H1 (cell line): ENCODE data around the gene RIPOR1. TPM values are rescaled to one million over a fixed set of nuclear protein-coding genes. Genes with fewer than 3 reads are reported as not detected.

Experiments used
- CTCF ChIA-PET: fragments of 300-600 bp; sonication (Branson Sonifier 250); formaldehyde crosslinking; loops from one replicate; lab custom pipeline; 2021; ENCODE audit not compliant: partially characterized antibody; lab: Charles Lee
- POLR2A ChIA-PET: fragments of 300-600 bp; sonication (Branson Sonifier 250); formaldehyde crosslinking; loops from one replicate; lab custom pipeline; 2021; ENCODE audit warnings: inconsistent platforms; ENCODE audit not compliant: partially characterized antibody; lab: Charles Lee
- DNase-seq, 2 experiments: peaks; one replicate each; pipeline versions ENCODE4 v3.0.0 to v3.0.0-alpha.2; 2010 to 2022; ENCODE audit warnings: low spot score in 2 of 2, low read depth in 1 of 2, mixed read lengths in 1 of 2
- FAIRE-seq: peaks from 2 replicates; lab custom pipeline; 2011; peaks lifted over from hg19 to GRCh38; lab: Jason Lieb, UNC
- H2AFZ ChIP-seq: 2 replicates; pipeline ENCODE4 v1.8.1; 2012; ENCODE audit warnings: low read length, inconsistent platforms
- H2AK5ac ChIP-seq: 2 replicates; pipeline ENCODE4 v1.6.1; 2013; ENCODE audit warnings: low read depth, low read length
- H2BK120ac ChIP-seq: replicated peaks from 2 replicates; pipeline ENCODE3; 2013; ENCODE audit warnings: low read depth, low read length, inconsistent platforms
- H2BK12ac ChIP-seq: 2 replicates; pipeline ENCODE4 v1.6.1; 2013; ENCODE audit warnings: low read depth, low read length
- H2BK15ac ChIP-seq: 2 replicates; pipeline ENCODE4 v1.6.1; 2013; ENCODE audit warnings: low read length
- H2BK20ac ChIP-seq: 2 replicates; pipeline ENCODE4 v1.6.1; 2013; ENCODE audit warnings: low read length
- H2BK5ac ChIP-seq: 2 replicates; pipeline ENCODE4 v1.6.1; 2013; ENCODE audit warnings: low read depth, low read length
- H3K14ac ChIP-seq: 2 replicates; pipeline ENCODE4 v1.6.1; 2013; ENCODE audit warnings: inconsistent platforms; ENCODE audit not compliant: insufficient read length
- H3K18ac ChIP-seq: 2 replicates; pipeline ENCODE4 v1.6.1; 2013; ENCODE audit warnings: low read length; ENCODE audit errors: extremely low read depth
- H3K23ac ChIP-seq: 2 replicates; pipeline ENCODE4 v1.6.1; 2013; ENCODE audit warnings: inconsistent platforms; ENCODE audit not compliant: insufficient read length
- H3K23me2 ChIP-seq: 2 replicates; pipeline ENCODE4 v1.6.1; 2013; ENCODE audit warnings: low read depth, low read length
- H3K27ac ChIP-seq: 2 replicates; pipeline ENCODE4 v1.6.1; 2011; ENCODE audit warnings: low read depth, low read length, inconsistent platforms
- H3K27me3 ChIP-seq, 4 experiments: replicated peaks in 1 of 4; 1 replicate in 1 of 4; 2 replicates in 3 of 4; pipeline versions ENCODE4 v1.6.1 to v1.8.1; 2011 to 2013; ENCODE audit warnings: low read length in 3 of 4, mild to moderate bottlenecking in 3 of 4, inconsistent platforms in 2 of 4, mixed read lengths in 2 of 4, moderate library complexity in 1 of 4; ENCODE audit not compliant: control insufficient read depth in 3 of 4, insufficient read depth in 3 of 4; ENCODE audit errors: extremely low read depth in 1 of 4
- H3K36me3 ChIP-seq, 4 experiments: 2 replicates each; pipeline versions ENCODE4 v1.6.1 to v1.8.1; 2011 to 2013; ENCODE audit warnings: mild to moderate bottlenecking in 4 of 4, low read length in 3 of 4, moderate library complexity in 2 of 4, control low read depth in 1 of 4, inconsistent platforms in 1 of 4; ENCODE audit not compliant: insufficient read depth in 4 of 4, control insufficient read depth in 2 of 4
- H3K4ac ChIP-seq: replicated peaks from 2 replicates; pipeline ENCODE3; 2013; ENCODE audit warnings: low read length, low read depth, mixed read lengths, inconsistent platforms; ENCODE audit not compliant: insufficient read length
- H3K4me1 ChIP-seq, 4 experiments: replicated peaks in 1 of 4; 1 replicate in 1 of 4; 2 replicates in 3 of 4; pipeline versions ENCODE4 v1.6.1 to v1.8.1; 2011 to 2013; ENCODE audit warnings: low read length in 3 of 4, inconsistent platforms in 2 of 4, mixed read lengths in 1 of 4; ENCODE audit not compliant: insufficient read depth in 4 of 4, control insufficient read depth in 3 of 4
- H3K4me2 ChIP-seq, 2 experiments: 2 replicates each; pipeline versions ENCODE4 v1.6.1 to v1.8.1; 2011 to 2013; ENCODE audit warnings: low read depth in 2 of 2, low read length in 2 of 2, control low read depth in 1 of 2, inconsistent platforms in 1 of 2, mild to moderate bottlenecking in 1 of 2; ENCODE audit not compliant: insufficient read depth in 1 of 2
- H3K4me3 ChIP-seq, 4 experiments: fragments of 200-600, 300-600 bp in 1 of 4; sonication (generic), shearing (Covaris generic), sonication (Bioruptor Twin) in 1 of 4; 2 replicates each; pipeline versions ENCODE4 v1.5.1 to v1.8.1; 2011 to 2016; ENCODE audit warnings: low read length in 4 of 4, low read depth in 3 of 4, control low read depth in 2 of 4, inconsistent platforms in 2 of 4, mild to moderate bottlenecking in 2 of 4, mixed read lengths in 1 of 4, moderate library complexity in 1 of 4; ENCODE audit not compliant: insufficient read depth in 2 of 4; ENCODE audit errors: extremely low read depth in 1 of 4
- H3K56ac ChIP-seq: replicated peaks from 2 replicates; pipeline ENCODE3; 2013; ENCODE audit warnings: low read depth, mild to moderate bottlenecking, mixed read lengths, low read length, inconsistent platforms; ENCODE audit not compliant: insufficient read length
- H3K79me1 ChIP-seq: 2 replicates; pipeline ENCODE4 v1.6.1; 2013; ENCODE audit warnings: low read depth, low read length, control low read depth
- H3K79me2 ChIP-seq, 2 experiments: 2 replicates each; pipeline versions ENCODE4 v1.6.1 to v1.8.1; 2012 to 2013; ENCODE audit warnings: low read length in 2 of 2, mild to moderate bottlenecking in 2 of 2, inconsistent platforms in 1 of 2; ENCODE audit not compliant: insufficient read depth in 2 of 2, control insufficient read depth in 1 of 2
- H3K9ac ChIP-seq, 4 experiments: replicated peaks in 1 of 4; 1 replicate in 1 of 4; 2 replicates in 3 of 4; pipeline versions ENCODE4 v1.6.1 to v1.8.1; 2011 to 2013; ENCODE audit warnings: low read depth in 3 of 4, low read length in 3 of 4, control low read depth in 2 of 4, mild to moderate bottlenecking in 2 of 4, moderate library complexity in 2 of 4, inconsistent platforms in 1 of 4; ENCODE audit errors: extremely low read depth in 1 of 4
- H3K9me3 ChIP-seq, 2 experiments: 2 replicates each; pipeline versions ENCODE4 v1.6.1 to v1.8.1; 2012 to 2013; ENCODE audit warnings: mild to moderate bottlenecking in 2 of 2, moderate library complexity in 2 of 2, control low read depth in 1 of 2, inconsistent platforms in 1 of 2, low read depth in 1 of 2, low read length in 1 of 2, mixed read lengths in 1 of 2; ENCODE audit not compliant: insufficient read depth in 2 of 2
- H4K20me1 ChIP-seq, 2 experiments: replicated peaks in 1 of 2; 2 replicates each; pipeline versions ENCODE3 to v1.8.1; 2011 to 2013; ENCODE audit warnings: inconsistent platforms in 2 of 2, low read length in 2 of 2, mild to moderate bottlenecking in 1 of 2; ENCODE audit not compliant: insufficient read depth in 2 of 2, control insufficient read depth in 1 of 2
- H4K5ac ChIP-seq: 2 replicates; pipeline ENCODE4 v1.6.1; 2013; ENCODE audit warnings: low read length, low read depth, mixed read lengths, inconsistent platforms; ENCODE audit not compliant: insufficient read length
- H4K8ac ChIP-seq: 2 replicates; pipeline ENCODE4 v1.8.0; 2013; ENCODE audit warnings: mild to moderate bottlenecking, moderate library complexity, low read length, inconsistent platforms; ENCODE audit not compliant: insufficient read depth; ENCODE audit errors: extremely low read depth
- H4K91ac ChIP-seq: replicated peaks from 2 replicates; pipeline ENCODE3; 2013; ENCODE audit warnings: low read length, mixed read lengths, inconsistent platforms; ENCODE audit not compliant: insufficient read length
- BCL11A ChIP-seq, 2 experiments: IDR thresholded peaks; one replicate each; pipeline ENCODE4 v1.6.1; 2011; ENCODE audit warnings: low read depth in 2 of 2, low read length in 2 of 2, mild to moderate bottlenecking in 2 of 2
- TAF1 ChIP-seq: IDR thresholded peaks from 2 replicates; pipeline ENCODE4 v1.6.1; 2011; ENCODE audit warnings: mild to moderate bottlenecking, low read depth, low read length
- TBP ChIP-seq: IDR thresholded peaks from 2 replicates; pipeline ENCODE4 v1.6.1; 2011; ENCODE audit warnings: low read depth, low read length, improper control_type of control experiment
- WGBS, 2 experiments: shearing (Covaris generic) in 1 of 2; methylation state at CpG; one replicate each; pipeline versions ENCODE4 v1.1.6 to v1.1.7; 2013 to 2015; ENCODE audit warnings: low lambda C conversion rate in 2 of 2, mixed read lengths in 2 of 2, inconsistent platforms in 1 of 2, low coverage in 1 of 2, missing lambda C conversion rate in 1 of 2; ENCODE audit not compliant: insufficient replicate concordance in 2 of 2, insufficient coverage in 1 of 2, insufficient read length in 1 of 2; ENCODE audit errors: extremely low coverage in 1 of 2, missing lambda C conversion rate in 1 of 2; 5-methylcytosine and 5-hydroxymethylcytosine counted together
- long read RNA-seq, 2 experiments: library from RNA in 1 of 2; library from capped mRNA in 1 of 2; stranded (forward); transcript quantifications; one replicate each; pipeline ENCODE4 v2.0.0, GENCODE V29; 2021; ENCODE audit warnings: inconsistent platforms in 1 of 2
- polyA minus RNA-seq, 3 experiments: library from RNA; depleted of rRNA, polyadenylated mRNA; stranded (reverse); fragments of >200 nt; gene quantifications; 1 replicate in 2 of 3; 2 replicates in 1 of 3; pipeline ENCODE4 v1.2.3, GENCODE V29; 2011
- polyA plus RNA-seq, 7 experiments: library from polyadenylated mRNA; depleted of rRNA in 3 of 7; stranded (reverse) in 5 of 7; unstranded in 2 of 7; fragments of >200 nt in 5 of 7; fragments of 200-250 nt in 2 of 7; gene quantifications; 1 replicate in 5 of 7; 2 replicates in 1 of 7; 4 replicates in 1 of 7; pipeline versions ENCODE4 v1.2.1 to v1.2.3, GENCODE V29; 2011 to 2013; ENCODE audit warnings: missing spikeins in 2 of 7, mixed read lengths in 2 of 7
- total RNA-seq: library from RNA; stranded (reverse); fragmentation: NEBNext Ultra II Directional; extraction: Animal tissue kit (Norgen Biotek cat#: 25700); gene quantifications from 2 replicates; pipeline ENCODE4 v1.2.1, GENCODE V29; 2021

RIPOR1 gene, protein sequence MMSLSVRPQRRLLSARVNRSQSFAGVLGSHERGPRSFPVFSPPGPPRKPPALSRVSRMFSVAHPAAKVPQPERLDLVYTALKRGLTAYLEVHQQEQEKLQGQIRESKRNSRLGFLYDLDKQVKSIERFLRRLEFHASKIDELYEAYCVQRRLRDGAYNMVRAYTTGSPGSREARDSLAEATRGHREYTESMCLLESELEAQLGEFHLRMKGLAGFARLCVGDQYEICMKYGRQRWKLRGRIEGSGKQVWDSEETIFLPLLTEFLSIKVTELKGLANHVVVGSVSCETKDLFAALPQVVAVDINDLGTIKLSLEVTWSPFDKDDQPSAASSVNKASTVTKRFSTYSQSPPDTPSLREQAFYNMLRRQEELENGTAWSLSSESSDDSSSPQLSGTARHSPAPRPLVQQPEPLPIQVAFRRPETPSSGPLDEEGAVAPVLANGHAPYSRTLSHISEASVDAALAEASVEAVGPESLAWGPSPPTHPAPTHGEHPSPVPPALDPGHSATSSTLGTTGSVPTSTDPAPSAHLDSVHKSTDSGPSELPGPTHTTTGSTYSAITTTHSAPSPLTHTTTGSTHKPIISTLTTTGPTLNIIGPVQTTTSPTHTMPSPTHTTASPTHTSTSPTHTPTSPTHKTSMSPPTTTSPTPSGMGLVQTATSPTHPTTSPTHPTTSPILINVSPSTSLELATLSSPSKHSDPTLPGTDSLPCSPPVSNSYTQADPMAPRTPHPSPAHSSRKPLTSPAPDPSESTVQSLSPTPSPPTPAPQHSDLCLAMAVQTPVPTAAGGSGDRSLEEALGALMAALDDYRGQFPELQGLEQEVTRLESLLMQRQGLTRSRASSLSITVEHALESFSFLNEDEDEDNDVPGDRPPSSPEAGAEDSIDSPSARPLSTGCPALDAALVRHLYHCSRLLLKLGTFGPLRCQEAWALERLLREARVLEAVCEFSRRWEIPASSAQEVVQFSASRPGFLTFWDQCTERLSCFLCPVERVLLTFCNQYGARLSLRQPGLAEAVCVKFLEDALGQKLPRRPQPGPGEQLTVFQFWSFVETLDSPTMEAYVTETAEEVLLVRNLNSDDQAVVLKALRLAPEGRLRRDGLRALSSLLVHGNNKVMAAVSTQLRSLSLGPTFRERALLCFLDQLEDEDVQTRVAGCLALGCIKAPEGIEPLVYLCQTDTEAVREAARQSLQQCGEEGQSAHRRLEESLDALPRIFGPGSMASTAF
- 8.0 and 10.1 TPM in 2 replicates for total RNA-seq
- polyA plus RNA-seq (2011; rRNA removed): 2.7 and 4.4 TPM in 2 replicates
- polyA plus RNA-seq (2011; cell fraction: cytosol; rRNA removed): 1.8 TPM
- 9.7 TPM for polyA plus RNA-seq (2011; cell fraction: nucleus; rRNA removed)
- 6.4 to 11.6 TPM (median 10.3 TPM) in 4 replicates for polyA plus RNA-seq (2012, experiment 1 of 2)
- polyA plus RNA-seq (2012, experiment 2 of 2): 6.5 TPM
- polyA plus RNA-seq (2013, experiment 1 of 2): 9.2 TPM
- 8.0 TPM for polyA plus RNA-seq (2013, experiment 2 of 2)
- 2.2 and 2.7 TPM in 2 replicates for polyA minus RNA-seq (2011; rRNA and poly(A)+ RNA removed)
- polyA minus RNA-seq (2011; cell fraction: cytosol; rRNA and poly(A)+ RNA removed): 7.9 TPM
- 8.0 TPM for polyA minus RNA-seq (2011; cell fraction: nucleus; rRNA and poly(A)+ RNA removed)
- long read RNA-seq, experiment 1, partial matches to known transcripts: 7 of 8 reads
- long read RNA-seq, experiment 1, other reads (novel, unspliced or antisense): 1 of 8 reads
- long read RNA-seq, experiment 2: 0 reads

DNA sequence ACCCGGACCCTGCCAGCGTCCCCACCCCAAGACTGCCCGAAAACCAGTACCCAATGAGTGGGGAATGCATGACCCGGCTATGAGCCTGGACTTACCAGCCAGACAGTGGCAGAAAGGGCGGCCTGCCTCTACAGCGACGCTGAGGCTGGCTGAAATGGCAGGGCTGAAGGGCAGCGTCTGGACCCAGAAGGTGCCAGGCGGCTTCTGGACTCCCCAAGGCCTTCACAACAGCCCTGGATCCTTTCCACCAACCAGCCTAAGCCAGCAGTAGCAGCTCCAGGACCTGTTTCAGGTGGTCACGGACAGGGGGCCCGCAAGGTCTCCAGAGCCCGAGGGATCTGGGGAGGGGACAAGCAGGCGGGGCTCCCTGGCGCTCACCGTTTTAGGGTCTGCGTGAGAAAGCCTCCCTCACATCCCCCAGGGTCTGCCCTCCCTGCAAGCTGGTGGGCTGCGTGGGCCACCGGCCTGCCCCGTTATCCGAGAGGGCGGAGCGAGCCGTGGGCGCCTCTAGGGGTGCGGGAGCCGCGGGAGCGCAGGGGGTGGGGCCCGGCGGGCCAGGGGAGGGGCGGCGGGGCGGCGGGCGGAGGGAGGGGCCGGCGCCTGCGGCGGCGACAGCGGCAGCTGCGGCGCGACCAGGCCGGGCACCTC is at the start of gene RIPOR1:
Gene RIPOR1 (plus strand): TSS at position 608 of the 648 bp plus-strand sequence. CDS start 9,618 bp downstream, outside the sequence.
- Histone ChIP-seq H3K56ac (no peak within 1 kb of the TSS), H4K5ac (no peak within 1 kb of the TSS), H3K27me3 (peaks cover 58 to 99% (median 91%) of the 10 kb centered on the region in 4 experiments), H3K4me3 (peak within 1 kb of the TSS; percentile 32 to 68 (median 48)), H2BK12ac (peak within 1 kb of the TSS; percentile 39; the same call in 1 of the 2 replicates), H2AK5ac (0 out of 2 replicates have a peak within 1 kb of the TSS, but pooled peaks have one; percentile 48), H3K14ac (no peak within 1 kb of the TSS), H4K20me1 (peaks cover 4 to 18% of the 10 kb centered on the region in 2 experiments), H3K79me2 (no peaks in the 10 kb centered on the region), H4K8ac (peak within 1 kb of the TSS; percentile 72), H3K23me2 (peaks cover 16% of the 10 kb centered on the region; the same call in 1 of the 2 replicates), H3K18ac (peak within 1 kb of the TSS; percentile 78), H4K91ac (peak within 1 kb of the TSS; percentile 56), H3K36me3 (no peaks in the 10 kb centered on the region), H3K4me1 (peaks cover 0 to 12% (median 8%) of the 10 kb centered on the region in 4 experiments; a peak in 6 of 7 replicates), H2BK15ac (0 out of 2 replicates have a peak within 1 kb of the TSS, but pooled peaks have one; percentile 53), H3K9ac (no peak within 1 kb of the TSS; a peak in 1 of 7 replicates), H3K23ac (no peak within 1 kb of the TSS), H2BK5ac (no peak within 1 kb of the TSS), H3K79me1 (no peaks in the 10 kb centered on the region), H3K4me2 (peak within 1 kb of the TSS; percentile 85 to 92), H3K4ac (no peak within 1 kb of the TSS), H3K9me3 (no peaks in the 10 kb centered on the region), H2AFZ (peak within 1 kb of the TSS; percentile 6; the same call in 1 of the 2 replicates), H2BK120ac (no peak within 1 kb of the TSS), H2BK20ac (peak within 1 kb of the TSS; percentile 5; the same call in 1 of the 2 replicates), H3K27ac (no peak within 1 kb of the TSS)
- CTCF ChIA-PET: interaction anchor here (0.6 to 2.9 kb wide), 9 partner anchors 12 to 287 kb away, joined by 3 to 12 read pairs (median 4); partner anchors contain the start of genes ACD and CARMIL2
- TF ChIP-seq TBP (peak; percentile 33; the same call in 1 of the 2 replicates), TAF1 (peak; percentile 49; the same call in 1 of the 2 replicates), BCL11A (IDR thresholded peaks at IDR 0.05; ENCODE audit: low read depth in 2 of 2, low read length in 2 of 2) (no peak)
- 28% methylated on average over 23 of the region's 45 CpGs; no CpG with 5 or more reads in 1 of the 2 experiments for WGBS, 2 experiments
- no peak for FAIRE-seq
- DNase-seq: peak in 1 of 2 experiments; percentile 67
- POLR2A ChIA-PET: interaction anchor here (1.5 to 3.0 kb wide), 5 partner anchors 11 to 120 kb away, joined by 4 to 14 read pairs (median 5); no protein-coding TSS in a partner anchor
